Activated naive CD8-positive, alpha-beta T cell treated with anti-CD3 and anti-CD28 coated beads for 36 hours (primary cell): Measurements from ENCODE around the gene FJX1. TPM values are rescaled to one million over a fixed set of nuclear protein-coding genes. Genes with fewer than 3 reads are reported as not detected.
"Not testable (repeated sequence)": the region's sequence is repeated elsewhere in the genome, so short reads cannot be mapped to it uniquely, and the experiment has no call there.

Source experiments
- DNase-seq: peaks from one replicate; pipeline ENCODE4 v3.0.0; 2021
- H3K27ac Mint-ChIP-seq: one replicate; pipeline ENCODE4 v1.8.0; 2022; ENCODE audit warnings: mild to moderate bottlenecking, moderate library complexity, mixed read lengths
- H3K27me3 Mint-ChIP-seq: one replicate; pipeline ENCODE4 v1.8.0; 2022; ENCODE audit warnings: mild to moderate bottlenecking, mixed read lengths
- H3K36me3 Mint-ChIP-seq: one replicate; pipeline ENCODE4 v1.8.0; 2021; ENCODE audit warnings: mild to moderate bottlenecking, mixed read lengths
- H3K4me1 Mint-ChIP-seq: one replicate; pipeline ENCODE4 v1.8.0; 2021; ENCODE audit warnings: mixed read lengths
- H3K4me3 Mint-ChIP-seq: one replicate; pipeline ENCODE4 v1.8.0; 2022; ENCODE audit warnings: mild to moderate bottlenecking, moderate library complexity, mixed read lengths
- H3K9me3 Mint-ChIP-seq: one replicate; pipeline ENCODE4 v1.8.0; 2022; ENCODE audit warnings: mixed read lengths
- total RNA-seq, 2 experiments: library from RNA; stranded (reverse); gene quantifications; one replicate each; pipeline ENCODE4 v1.2.3, GENCODE V29; 2021

FJX1 gene
- total RNA-seq, 2 experiments from 2014 or later: 2.5 to 3.8 TPM

DNA sequence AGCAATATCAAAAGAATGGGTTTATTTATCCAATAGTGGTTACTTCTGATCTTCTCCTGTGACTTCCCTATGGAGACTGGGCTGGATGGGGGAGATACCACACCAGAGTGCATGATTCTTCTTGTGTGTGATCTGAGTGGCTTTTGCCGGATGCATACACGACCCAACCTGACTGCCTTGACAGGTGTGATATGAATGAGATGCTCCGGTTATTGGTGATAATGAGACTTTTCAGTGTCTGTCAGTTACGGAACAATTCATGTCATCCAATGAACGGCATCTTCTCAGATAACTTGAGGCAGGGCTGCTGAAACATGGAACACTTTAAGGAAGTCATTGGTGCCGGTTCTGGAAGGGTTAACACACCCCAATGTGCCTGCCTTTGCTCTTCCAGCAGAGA is 17.7 kb downstream of the FJX1 start:
- no peaks in the 10 kb centered on the region for H3K36me3 Mint-ChIP-seq
- no peaks in the 10 kb centered on the region for H3K4me1 Mint-ChIP-seq
- H3K27me3 Mint-ChIP-seq: peaks cover 45% of the 10 kb centered on the region
- H3K4me3 Mint-ChIP-seq: no peak overlapping the region
- H3K9me3 Mint-ChIP-seq: no peaks in the 10 kb centered on the region
- DNase-seq: no peak
- no peak overlapping the region for H3K27ac Mint-ChIP-seq

GRCh38 chr11:35639591-35640179 is 21.4 kb downstream of the FJX1 start:
- H3K4me3 Mint-ChIP-seq: no peak overlapping the region
- no peak overlapping the region for H3K27ac Mint-ChIP-seq
- no peaks in the 10 kb centered on the region for H3K4me1 Mint-ChIP-seq
- H3K36me3 Mint-ChIP-seq: no peaks in the 10 kb centered on the region
- H3K9me3 Mint-ChIP-seq: no peaks in the 10 kb centered on the region
- peaks cover 24% of the 10 kb centered on the region for H3K27me3 Mint-ChIP-seq
- DNase-seq: no peak

DNA sequence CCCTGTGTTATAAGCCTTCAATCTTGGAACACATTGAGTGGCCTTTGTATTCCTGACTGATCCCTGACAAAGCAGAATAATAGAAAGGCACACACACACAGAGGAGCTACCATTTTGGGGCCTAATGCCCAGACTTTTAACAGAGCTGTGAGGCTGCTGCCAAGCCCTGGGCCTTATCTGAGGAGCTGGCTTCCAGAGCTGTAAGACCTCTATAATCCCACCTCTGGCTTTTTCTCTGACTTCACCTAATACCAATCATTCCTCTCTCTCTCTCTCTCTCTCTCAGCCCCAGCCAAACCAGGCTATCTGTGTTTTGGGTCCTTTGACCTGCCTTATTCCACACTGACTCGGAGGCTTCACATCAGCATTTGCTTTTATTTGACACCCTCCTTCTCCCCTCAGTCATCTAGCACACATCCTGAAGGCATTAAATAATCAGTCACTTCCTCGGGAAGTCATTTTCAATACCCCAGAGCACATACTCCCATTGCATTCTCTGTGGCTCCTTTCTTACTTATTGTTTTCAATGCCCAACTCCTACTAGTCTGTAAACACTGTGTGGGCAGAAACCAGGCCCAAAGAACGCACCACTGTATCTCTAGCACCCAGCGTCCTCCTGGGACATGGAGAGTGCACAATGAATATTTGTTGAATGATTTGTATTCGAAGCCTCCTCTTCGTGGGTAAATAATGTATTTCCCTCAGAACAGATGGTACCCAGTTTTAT is 23.1 kb downstream of the FJX1 start:
- H3K9me3 Mint-ChIP-seq: no peaks in the 10 kb centered on the region
- DNase-seq: no peak
- no peak overlapping the region for H3K4me3 Mint-ChIP-seq
- peaks cover 18% of the 10 kb centered on the region for H3K27me3 Mint-ChIP-seq
- H3K4me1 Mint-ChIP-seq: no peaks in the 10 kb centered on the region
- no peak overlapping the region for H3K27ac Mint-ChIP-seq
- no peaks in the 10 kb centered on the region for H3K36me3 Mint-ChIP-seq

DNA sequence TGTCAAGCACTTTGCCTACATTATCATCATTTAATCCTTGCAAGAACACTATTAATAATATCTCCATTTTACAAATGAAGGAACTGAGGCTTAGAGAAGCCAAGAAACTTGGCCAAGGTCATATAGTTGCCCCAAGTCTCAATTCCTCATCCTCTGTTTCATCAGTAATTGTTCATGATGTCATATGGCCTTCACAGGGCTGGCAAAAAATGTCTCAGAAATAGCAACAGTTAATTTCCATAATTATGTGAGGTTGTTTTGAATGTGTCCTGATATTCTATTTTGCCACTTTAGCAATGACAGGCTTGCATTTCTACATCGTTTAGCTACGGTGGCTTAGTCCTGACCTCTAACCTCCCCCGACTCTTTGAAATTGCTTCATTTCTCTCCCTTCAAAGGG is 23.7 kb downstream of the FJX1 start:
- Mint-ChIP-seq H3K27ac (no peak overlapping the region), H3K4me1 (no peaks in the 10 kb centered on the region), H3K27me3 (peaks cover 15% of the 10 kb centered on the region), H3K4me3 (no peak overlapping the region), H3K36me3 (no peaks in the 10 kb centered on the region), H3K9me3 (no peaks in the 10 kb centered on the region)
- no peak for DNase-seq

GRCh38 chr11:35647421-35648093 is 29.3 kb downstream of the FJX1 start:
- DNase-seq: no peak
- H3K27me3 Mint-ChIP-seq: peaks cover 31% of the 10 kb centered on the region
- no peaks in the 10 kb centered on the region for H3K4me1 Mint-ChIP-seq
- H3K27ac Mint-ChIP-seq: no peak overlapping the region
- H3K36me3 Mint-ChIP-seq: no peaks in the 10 kb centered on the region
- no peak overlapping the region for H3K4me3 Mint-ChIP-seq
- H3K9me3 Mint-ChIP-seq: no peaks in the 10 kb centered on the region

GRCh38 chr11:35650006-35650405 is 31.7 kb downstream of the FJX1 start:
- DNase-seq: no peak
- Mint-ChIP-seq H3K4me3 (no peak overlapping the region), H3K9me3 (no peaks in the 10 kb centered on the region), H3K27ac (no peak overlapping the region), H3K4me1 (no peaks in the 10 kb centered on the region), H3K36me3 (no peaks in the 10 kb centered on the region), H3K27me3 (peaks cover 43% of the 10 kb centered on the region)

- Mint-ChIP-seq H3K27me3 (peaks cover 47% of the 10 kb centered on the region), H3K36me3 (no peaks in the 10 kb centered on the region), H3K4me1 (no peaks in the 10 kb centered on the region), H3K9me3 (no peaks in the 10 kb centered on the region), H3K4me3 (no peak overlapping the region), H3K27ac (no peak overlapping the region)
- DNase-seq: no peak
Measured at GRCh38 chr11:35650467-35650866, 32.2 kb downstream of the FJX1 start.

DNA sequence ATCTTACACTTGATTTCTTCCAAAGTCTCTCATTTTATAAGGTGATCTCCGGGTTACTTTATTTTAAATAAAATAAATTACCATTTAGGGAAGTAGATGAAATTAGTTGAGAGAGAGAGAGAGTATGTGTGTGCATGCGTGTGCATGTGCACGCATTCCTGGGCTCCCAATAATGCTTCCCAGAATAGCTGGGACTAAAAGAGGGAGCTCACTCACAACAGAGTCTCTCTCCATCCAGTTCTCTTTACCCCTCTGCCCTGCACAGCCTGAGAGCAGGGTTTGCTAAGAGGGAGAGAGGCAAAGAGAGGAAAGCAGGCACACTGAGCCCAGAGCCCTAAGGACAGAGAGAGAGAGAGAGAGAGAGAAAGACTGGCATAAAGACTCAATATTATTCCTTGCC is 33.0 kb downstream of the FJX1 start:
- H3K27ac Mint-ChIP-seq: no peak overlapping the region
- peaks cover 48% of the 10 kb centered on the region for H3K27me3 Mint-ChIP-seq
- no peaks in the 10 kb centered on the region for H3K9me3 Mint-ChIP-seq
- no peak for DNase-seq
- H3K36me3 Mint-ChIP-seq: no peaks in the 10 kb centered on the region
- H3K4me1 Mint-ChIP-seq: no peaks in the 10 kb centered on the region
- H3K4me3 Mint-ChIP-seq: no peak overlapping the region

DNA sequence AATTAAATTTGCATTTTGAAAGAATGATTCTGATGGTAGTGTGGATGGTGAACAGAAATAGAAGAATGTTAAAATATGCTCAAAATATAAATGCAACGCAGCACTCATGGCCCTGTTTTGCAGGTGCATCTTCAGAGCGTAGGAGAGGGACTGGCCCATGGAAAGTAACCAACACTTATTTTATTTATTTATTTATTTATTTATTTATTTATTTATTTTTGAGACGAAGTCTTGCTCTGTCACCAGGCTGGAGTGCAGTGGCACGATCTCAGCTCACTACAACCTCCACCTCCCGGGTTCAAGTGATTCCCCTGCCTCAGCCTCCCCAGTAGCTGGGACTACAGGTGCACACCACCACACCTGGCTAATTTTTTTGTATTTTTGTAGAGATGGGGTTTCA is 34.5 kb downstream of the FJX1 start:
- H3K4me3 Mint-ChIP-seq, H3K27ac Mint-ChIP-seq, H3K36me3 Mint-ChIP-seq, H3K9me3 Mint-ChIP-seq, DNase-seq, H3K4me1 Mint-ChIP-seq: not testable (repeated sequence)
- H3K27me3 Mint-ChIP-seq: peaks cover 45% of the 10 kb centered on the region

DNA sequence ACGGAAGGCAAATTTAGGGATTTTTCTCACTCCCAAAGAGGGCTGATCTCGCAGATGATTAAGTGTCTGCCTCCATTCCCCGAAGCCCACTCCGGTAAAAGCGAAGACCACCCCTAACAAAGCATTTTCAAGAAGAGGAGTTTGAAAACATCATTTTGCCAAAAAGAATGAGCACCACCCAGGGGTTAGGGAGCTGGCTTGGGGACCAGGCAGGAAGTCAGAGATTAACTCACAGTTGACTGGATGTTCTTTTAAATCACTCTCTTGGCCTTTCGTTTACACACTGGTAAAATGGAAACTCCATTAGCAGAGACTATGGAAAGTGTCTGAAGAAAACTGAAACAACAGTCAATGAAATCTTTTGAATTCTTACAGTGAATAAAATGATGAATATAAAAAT is 36.5 kb downstream of the FJX1 start:
- H3K27me3 Mint-ChIP-seq: peaks cover 33% of the 10 kb centered on the region
- no peak for DNase-seq
- no peaks in the 10 kb centered on the region for H3K4me1 Mint-ChIP-seq
- no peaks in the 10 kb centered on the region for H3K36me3 Mint-ChIP-seq
- H3K9me3 Mint-ChIP-seq: no peaks in the 10 kb centered on the region
- H3K4me3 Mint-ChIP-seq: no peak overlapping the region
- H3K27ac Mint-ChIP-seq: no peak overlapping the region

- Mint-ChIP-seq H3K27ac (no peak overlapping the region), H3K36me3 (no peaks in the 10 kb centered on the region), H3K9me3 (no peaks in the 10 kb centered on the region), H3K27me3 (peaks cover 32% of the 10 kb centered on the region), H3K4me1 (no peaks in the 10 kb centered on the region), H3K4me3 (no peak overlapping the region)
- no peak for DNase-seq
Measured at GRCh38 chr11:35655254-35655653, 37.0 kb downstream of the FJX1 start.

- Mint-ChIP-seq H3K36me3 (no peaks in the 10 kb centered on the region), H3K9me3 (no peaks in the 10 kb centered on the region), H3K27me3 (peaks cover 26% of the 10 kb centered on the region), H3K4me1 (no peaks in the 10 kb centered on the region), H3K4me3 (no peak overlapping the region), H3K27ac (no peak overlapping the region)
- no peak for DNase-seq
Measured at GRCh38 chr11:35655856-35656255, 37.6 kb downstream of the FJX1 start.

DNA sequence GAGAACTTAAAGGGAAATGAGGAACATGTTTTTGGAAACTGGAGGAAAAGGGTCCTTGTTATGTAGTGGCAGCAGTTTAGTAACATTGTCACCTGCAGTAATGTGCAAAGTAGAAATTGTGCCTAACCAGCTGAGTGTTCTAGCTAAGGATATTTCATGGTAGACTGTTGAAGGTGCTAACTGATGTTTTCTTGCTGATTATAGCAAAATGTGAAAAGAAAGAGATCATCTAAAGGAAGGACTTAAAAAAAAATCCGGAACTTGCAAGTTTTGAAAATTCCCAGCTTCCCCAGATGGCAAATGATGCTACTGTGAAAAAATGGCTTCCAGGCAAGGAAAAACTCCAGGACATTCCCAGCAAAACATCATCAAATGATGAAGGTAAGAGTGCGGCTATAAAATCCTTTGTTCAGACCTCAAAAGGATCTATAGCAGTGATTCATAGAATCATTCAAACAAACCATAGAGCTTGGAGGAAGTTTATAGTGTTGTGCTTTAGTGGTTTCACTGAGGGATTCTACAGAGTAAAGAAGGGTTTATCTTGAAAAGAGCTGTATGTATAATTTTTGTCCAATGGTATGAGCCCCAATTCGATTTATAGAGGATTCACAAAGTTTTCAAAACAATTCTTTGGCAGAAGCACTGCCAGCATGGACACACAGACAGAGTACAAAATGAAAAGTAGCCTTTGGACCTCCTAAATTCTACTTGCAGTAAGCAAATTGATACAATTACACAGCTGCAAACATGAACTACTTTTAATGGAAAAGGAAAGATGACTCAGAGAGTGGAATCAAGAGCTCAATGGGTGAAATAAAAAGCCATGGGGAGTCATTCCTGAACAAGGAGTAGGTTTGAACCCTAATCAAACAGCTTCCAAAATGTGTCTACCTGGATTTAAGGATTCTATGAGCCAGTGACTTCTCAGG is 40.0 kb downstream of the FJX1 start:
- peaks cover 4% of the 10 kb centered on the region for H3K9me3 Mint-ChIP-seq
- no peak overlapping the region for H3K4me3 Mint-ChIP-seq
- peaks cover 21% of the 10 kb centered on the region for H3K27me3 Mint-ChIP-seq
- DNase-seq: no peak
- H3K4me1 Mint-ChIP-seq: peaks cover 14% of the 10 kb centered on the region
- peaks cover 5% of the 10 kb centered on the region for H3K36me3 Mint-ChIP-seq
- no peak overlapping the region for H3K27ac Mint-ChIP-seq

- peak overlapping the region; percentile 88 for H3K4me3 Mint-ChIP-seq
- peaks cover 33% of the 10 kb centered on the region for H3K4me1 Mint-ChIP-seq
- H3K36me3 Mint-ChIP-seq: peaks cover 35% of the 10 kb centered on the region
- DNase-seq: no peak
- H3K27ac Mint-ChIP-seq: peak overlapping the region; percentile 96
- H3K27me3 Mint-ChIP-seq: peaks cover 1% of the 10 kb centered on the region
- H3K9me3 Mint-ChIP-seq: peaks cover 30% of the 10 kb centered on the region
Measured at GRCh38 chr11:35661534-35661933, 43.3 kb downstream of the FJX1 start.
